Heart right ventricle (tissue), 16 donors: ENCODE measurements around the gene SRGAP3. TPM values are rescaled to one million over a fixed set of nuclear protein-coding genes. Genes with fewer than 3 reads are reported as not detected.

Experiments used
- ATAC-seq, 8 donors: fragments of 200-7000 bp; cut with Tn5 transposase; one replicate each; pipeline ENCODE4 v1.9.1; 2020; ENCODE audit warnings: mild to moderate bottlenecking in 8 of 8, moderate library complexity in 8 of 8, moderate number of reproducible peaks in 1 of 8
- DNase-seq, 2 donors: peaks; one replicate each; pipeline ENCODE4 v3.0.0-alpha.2; 2020
- H3K27ac ChIP-seq, 10 donors: fragments of 200-600 bp; sonication (generic) in 2 of 10; one replicate each; pipeline versions ENCODE4 v1.5.0 to v1.8.0; 2020 to 2022; ENCODE audit warnings: mild to moderate bottlenecking in 3 of 10
- H3K27me3 ChIP-seq, 7 donors: fragments of 200-600 bp; one replicate each; pipeline ENCODE4 v1.8.0; 2021 to 2022; ENCODE audit warnings: mild to moderate bottlenecking in 2 of 7
- H3K36me3 ChIP-seq, 9 donors: fragments of 200-600 bp; sonication (generic) in 1 of 9; one replicate each; pipeline versions ENCODE4 v1.5.0 to v1.8.0; 2020 to 2022; ENCODE audit warnings: mild to moderate bottlenecking in 2 of 9
- H3K4me1 ChIP-seq, 9 donors: fragments of 200-600 bp; sonication (generic) in 1 of 9; one replicate each; pipeline versions ENCODE4 v1.5.0 to v1.8.0; 2020 to 2022; ENCODE audit warnings: mild to moderate bottlenecking in 4 of 9
- H3K4me3 ChIP-seq, 10 donors: fragments of 200-600 bp; sonication (generic) in 2 of 10; one replicate each; pipeline versions ENCODE4 v1.5.0 to v1.8.0; 2020 to 2022; ENCODE audit warnings: mild to moderate bottlenecking in 7 of 10, moderate library complexity in 2 of 10
- H3K9me3 ChIP-seq, 11 donors: fragments of 200-600 bp in 10 of 11; sonication (generic) in 2 of 11; one replicate each; pipeline versions ENCODE4 v1.5.0 to v1.8.0; 2013 to 2022; ENCODE audit warnings: mild to moderate bottlenecking in 2 of 11, control low read depth in 1 of 11, moderate library complexity in 1 of 11
- CTCF ChIP-seq, 9 donors: fragments of 200-600 bp; sonication (generic) in 2 of 9; IDR thresholded peaks; one replicate each; pipeline versions ENCODE4 v1.5.0 to v1.8.0; 2021 to 2022; ENCODE audit warnings: antibody characterized with exemption in 9 of 9, mild to moderate bottlenecking in 5 of 9, moderate library complexity in 1 of 9
- WGBS, 2 donors: extraction: QIAGEN DNeasy Blood & Tissue Kit; methylation state at CpG; one replicate each; pipeline ENCODE4 v1.1.7; 2013; ENCODE audit warnings: inconsistent platforms in 1 of 2; 5-methylcytosine and 5-hydroxymethylcytosine counted together
- intact Hi-C, 10 donors: fragments of 100-400 bp; cut with DNase I; formaldehyde crosslinking; loops; one replicate each; pipeline versions ENCODE4 v1.11.1 to v1.14.2; 2022
- polyA plus RNA-seq, 2 donors: library from polyadenylated mRNA; stranded (reverse); fragments of 200-250 nt; gene quantifications; one replicate each; pipeline ENCODE4 v1.2.3, GENCODE V29; 2013
- total RNA-seq, 10 donors: library from RNA; stranded (reverse); fragmentation: NEBNext Ultra II Directional in 3 of 10; extraction: Animal tissue kit (Norgen Biotek cat#: 25700) in 3 of 10; gene quantifications; one replicate each; pipeline versions ENCODE4 v1.2.1 to v1.2.4, GENCODE V29; 2021 to 2023
- donor health status: Arrhythmogenic right ventricular cardiomyopathy.
- donor health status: ischemic (EF 13 %, LVEDD 7.1; RV severe dilation, severe dysfunction).
- donor health status: healthy with polysubstance abuse.
- donor health status: DM: no; HTN: yes; CAD: no.
- donor health status: DM: no; HTN: no; CAD: no.
- donor health status: ischemic (EF 25% LVEDD 6.9; RV normal size, moderate dysfunction).
- donor health status: ischemic (EF 25% LVEDD 5.7; RV mildly dilated, moderate dysfunction).
- donor health status: healthy.
- donor health status: DM: yes; HTN: yes; CAD: no.
- donor health status: Ischemic cardiomyopathy.
- donor health status: ischemic (EF 35%, LVEDD 5.7; RV mildly dilated, moderate dysfunction).
- donor health status: nonischemic (EF 11% LVEDD 7.7; RV severe dilation, severe dysfunction).
- donor health status: DM: yes; HTN: yes; CAD: no.
- donor health status: PGD.
- donor health status: ischemic (EF 29% LVEDD 5.4; RV normal size, mild dysfunction).
- donor health status: nonischemic (EF 23%, LVEDD 6.1; RV moderate dilation, normal function).

Gene SRGAP3
- total and polyA plus RNA-seq, 12 donors: 0.67 to 16.1 (median 10.6) TPM

- DNase-seq (no peak), ATAC-seq (no peak)
- Histone ChIP-seq H3K36me3 (no peaks in the 10 kb centered on the region), H3K27me3 (no peaks in the 10 kb centered on the region), H3K4me1 (peaks cover 0 to 10% (median 0%) of the 10 kb centered on the region in 9 donors), H3K27ac (no peak overlapping the region), H3K4me3 (no peak overlapping the region), H3K9me3 (no peaks in the 10 kb centered on the region)
- intact Hi-C loops: no loop called here
- 89 to 91% methylated on average over 8 of the region's 8 CpGs for WGBS, 2 donors
- TF ChIP-seq CTCF (IDR thresholded peaks at IDR 0.05): no peak
Measured at GRCh38 chr3:9190276-9190675, 59.2 kb downstream of the SRGAP3 start.

GRCh38 chr3:9188583-9188982 lies 60.9 kb downstream of the SRGAP3 start:
- Histone ChIP-seq H3K4me3 (no peak overlapping the region), H3K36me3 (no peaks in the 10 kb centered on the region), H3K27me3 (no peaks in the 10 kb centered on the region), H3K27ac (no peak overlapping the region), H3K9me3 (no peaks in the 10 kb centered on the region), H3K4me1 (peaks cover 0 to 23% (median 4%) of the 10 kb centered on the region in 9 donors)
- WGBS, 2 donors: 86 to 92% methylated on average over 1 of the region's 1 CpG
- ATAC-seq (no peak), DNase-seq (no peak)
- TF ChIP-seq CTCF (IDR thresholded peaks at IDR 0.05): no peak
- intact Hi-C loops: no loop called here

- WGBS, 2 donors: 79 to 88% methylated on average over 5 of the region's 5 CpGs
- Histone ChIP-seq H3K36me3 (no peaks in the 10 kb centered on the region), H3K4me1 (peaks cover 0 to 30% (median 6%) of the 10 kb centered on the region in 9 donors), H3K4me3 (no peak overlapping the region), H3K9me3 (no peaks in the 10 kb centered on the region), H3K27me3 (no peaks in the 10 kb centered on the region), H3K27ac (no peak overlapping the region)
- intact Hi-C loops: no loop called here
- ATAC-seq (no peak), DNase-seq (no peak)
- TF ChIP-seq CTCF (IDR thresholded peaks at IDR 0.05): no peak
Measured at GRCh38 chr3:9185701-9186100, 63.7 kb downstream of the SRGAP3 start.

DNA sequence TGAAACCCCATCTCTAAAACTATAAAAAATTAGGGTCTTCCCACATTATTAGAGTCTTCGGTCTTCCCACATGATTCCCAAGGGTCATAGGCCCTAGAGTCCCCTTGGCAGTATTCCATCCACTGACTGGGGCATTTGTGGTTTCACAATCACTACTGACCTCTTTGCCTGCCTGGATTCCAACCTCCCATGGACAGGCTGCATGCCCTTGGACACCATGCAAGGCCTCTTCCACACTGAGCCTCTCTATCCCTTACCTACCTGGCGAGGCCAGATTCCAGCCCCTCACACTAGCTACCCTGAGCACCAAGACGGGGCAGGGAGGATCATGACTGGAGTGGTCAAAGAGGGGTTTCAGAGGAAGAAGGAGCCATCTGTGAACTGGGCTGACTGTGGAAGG lies 64.4 kb downstream of the SRGAP3 start:
- 88 to 92% methylated on average over 3 of the region's 3 CpGs for WGBS, 2 donors
- H3K27me3 ChIP-seq: no peaks in the 10 kb centered on the region
- H3K27ac ChIP-seq: peak overlapping the region in 1 of 10 donors; percentile 46
- intact Hi-C loops: no loop called here
- no peaks in the 10 kb centered on the region for H3K9me3 ChIP-seq
- peaks cover 0 to 30% (median 7%) of the 10 kb centered on the region in 9 donors for H3K4me1 ChIP-seq
- no peak overlapping the region for H3K4me3 ChIP-seq
- no peaks in the 10 kb centered on the region for H3K36me3 ChIP-seq
- peak in 1 of 8 donors; percentile 17 for ATAC-seq
- TF ChIP-seq CTCF (IDR thresholded peaks at IDR 0.05): no peak
- DNase-seq: no peak
